Lower lobe of right lung (tissue), 2 donors: Measurements from ENCODE around the gene S1PR5. TPM values are rescaled to one million over a fixed set of nuclear protein-coding genes. Genes with fewer than 3 reads are reported as not detected.

Experiments
- ATAC-seq, 2 donors: fragments of 200-7000 bp; cut with Tn5 transposase; one replicate each; pipeline ENCODE4 v1.9.1; 2020 to 2022; ENCODE audit warnings: mild to moderate bottlenecking in 2 of 2, moderate library complexity in 2 of 2
- DNase-seq: peaks from one replicate; pipeline ENCODE4 v3.0.0-alpha.2; 2020
- H3K27ac ChIP-seq: fragments of 200-600 bp; one replicate; pipeline ENCODE4 v1.8.0; 2022
- H3K27me3 ChIP-seq: fragments of 200-600 bp; one replicate; pipeline ENCODE4 v1.8.0; 2022; ENCODE audit warnings: low read depth
- H3K36me3 ChIP-seq: fragments of 200-600 bp; one replicate; pipeline ENCODE4 v1.8.0; 2022; ENCODE audit warnings: mild to moderate bottlenecking
- H3K4me1 ChIP-seq: fragments of 200-600 bp; one replicate; pipeline ENCODE4 v1.8.0; 2022
- H3K4me3 ChIP-seq: fragments of 200-600 bp; one replicate; pipeline ENCODE4 v1.8.0; 2022; ENCODE audit warnings: mild to moderate bottlenecking
- H3K9me3 ChIP-seq: fragments of 200-600 bp; one replicate; pipeline ENCODE4 v1.8.0; 2022
- intact Hi-C: fragments of 100-400 bp; cut with DNase I; formaldehyde crosslinking; loops from one replicate; pipeline ENCODE4 v1.11.0; 2022
- total RNA-seq: library from RNA; stranded (reverse); fragmentation: NEBNext Ultra II Directional; extraction: Animal tissue kit (Norgen Biotek cat#: 25700); gene quantifications from one replicate; pipeline ENCODE4 v1.2.1, GENCODE V29; 2021
- TF ChIP-seq, protein P1 (sequence below): fragments of 200-600 bp; IDR thresholded peaks from one replicate; pipeline ENCODE4 v1.8.0; 2022; ENCODE audit warnings: antibody characterized with exemption, mild to moderate bottlenecking
- donor health status: DM: no; HTN: yes; CAD: no; lungs with severe emphysema.

Gene S1PR5
- total RNA-seq, 1 donor from 2014 or later, result 2.4 TPM

- Histone ChIP-seq H3K9me3 (no peaks in the 10 kb centered on the region), H3K27ac (no peak overlapping the region), H3K4me3 (no peak overlapping the region), H3K27me3 (peaks cover 28% of the 10 kb centered on the region), H3K4me1 (peaks cover 19% of the 10 kb centered on the region), H3K36me3 (no peaks in the 10 kb centered on the region)
- DNase-seq (no peak), ATAC-seq (no peak)
- TF ChIP-seq, protein P1, sequence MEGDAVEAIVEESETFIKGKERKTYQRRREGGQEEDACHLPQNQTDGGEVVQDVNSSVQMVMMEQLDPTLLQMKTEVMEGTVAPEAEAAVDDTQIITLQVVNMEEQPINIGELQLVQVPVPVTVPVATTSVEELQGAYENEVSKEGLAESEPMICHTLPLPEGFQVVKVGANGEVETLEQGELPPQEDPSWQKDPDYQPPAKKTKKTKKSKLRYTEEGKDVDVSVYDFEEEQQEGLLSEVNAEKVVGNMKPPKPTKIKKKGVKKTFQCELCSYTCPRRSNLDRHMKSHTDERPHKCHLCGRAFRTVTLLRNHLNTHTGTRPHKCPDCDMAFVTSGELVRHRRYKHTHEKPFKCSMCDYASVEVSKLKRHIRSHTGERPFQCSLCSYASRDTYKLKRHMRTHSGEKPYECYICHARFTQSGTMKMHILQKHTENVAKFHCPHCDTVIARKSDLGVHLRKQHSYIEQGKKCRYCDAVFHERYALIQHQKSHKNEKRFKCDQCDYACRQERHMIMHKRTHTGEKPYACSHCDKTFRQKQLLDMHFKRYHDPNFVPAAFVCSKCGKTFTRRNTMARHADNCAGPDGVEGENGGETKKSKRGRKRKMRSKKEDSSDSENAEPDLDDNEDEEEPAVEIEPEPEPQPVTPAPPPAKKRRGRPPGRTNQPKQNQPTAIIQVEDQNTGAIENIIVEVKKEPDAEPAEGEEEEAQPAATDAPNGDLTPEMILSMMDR, result no peak
- intact Hi-C loops, result no loop called here
Measured at GRCh38 chr19:10508036-10508435, 9.2 kb downstream of the S1PR5 start.

GRCh38 chr19:10505583-10506229, 11.5 kb downstream of the S1PR5 start:
- DNase-seq (peak; percentile 87), ATAC-seq (peak in 1 of 2 donors; percentile 43)
- Histone ChIP-seq H3K27me3 (peaks cover 16% of the 10 kb centered on the region), H3K4me3 (no peak overlapping the region), H3K27ac (no peak overlapping the region), H3K4me1 (peaks cover 32% of the 10 kb centered on the region), H3K36me3 (no peaks in the 10 kb centered on the region), H3K9me3 (no peaks in the 10 kb centered on the region)
- intact Hi-C loops, result no loop called here
- TF ChIP-seq, protein P1, result peak; percentile 87

- intact Hi-C loops, result no loop called here
- Histone ChIP-seq H3K4me3 (peak within 1 kb of the TSS; percentile 85), H3K36me3 (peaks cover 18% of the 10 kb centered on the region), H3K27me3 (no peaks in the 10 kb centered on the region), H3K4me1 (peaks cover 48% of the 10 kb centered on the region), H3K9me3 (no peaks in the 10 kb centered on the region), H3K27ac (peak within 1 kb of the TSS; percentile 97)
- ATAC-seq (peak; percentile 34 to 39), DNase-seq (peak; percentile 59)
- TF ChIP-seq, protein P1, result no peak
Measured at GRCh38 chr19:10503002-10503789, 14.1 kb downstream of the S1PR5 start, which contains the start of gene KEAP1. TSS of gene KEAP1 (minus strand) at chr19:10503356. CDS start at chr19:10500033, 3,323 bp downstream.

DNA sequence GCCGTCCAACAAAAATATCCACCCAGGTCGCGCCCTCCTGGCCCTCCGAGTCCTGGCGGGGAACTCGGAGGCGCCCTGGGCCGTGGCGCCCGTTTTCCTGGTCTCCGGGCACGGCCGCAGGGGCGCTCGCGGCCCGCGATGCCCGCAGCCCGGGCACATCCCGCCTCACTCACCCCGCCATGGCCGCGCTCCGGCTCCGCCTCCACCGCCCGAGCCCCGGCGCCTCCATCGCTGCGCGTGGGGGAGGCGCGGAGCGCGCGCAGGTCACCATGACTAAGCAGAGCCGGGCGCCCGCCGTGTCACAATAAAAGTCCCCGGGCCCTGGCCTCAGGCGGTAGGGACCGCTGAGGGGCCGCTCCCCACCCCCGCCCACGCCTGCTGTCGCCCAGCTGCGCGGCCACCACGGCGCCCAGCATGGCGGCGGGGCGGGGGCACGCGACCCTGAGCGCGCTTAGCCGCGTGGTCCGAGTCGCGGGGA, 14.7 kb downstream of the S1PR5 start:
- Histone ChIP-seq H3K27me3 (no peaks in the 10 kb centered on the region), H3K9me3 (no peaks in the 10 kb centered on the region), H3K4me3 (peak overlapping the region; percentile 85), H3K27ac (peak overlapping the region; percentile 97), H3K36me3 (peaks cover 21% of the 10 kb centered on the region), H3K4me1 (peaks cover 51% of the 10 kb centered on the region)
- intact Hi-C loops, result no loop called here
- ATAC-seq, result peak; percentile 96
- TF ChIP-seq, protein P1, result no peak
- DNase-seq, result peak; percentile 97

DNA sequence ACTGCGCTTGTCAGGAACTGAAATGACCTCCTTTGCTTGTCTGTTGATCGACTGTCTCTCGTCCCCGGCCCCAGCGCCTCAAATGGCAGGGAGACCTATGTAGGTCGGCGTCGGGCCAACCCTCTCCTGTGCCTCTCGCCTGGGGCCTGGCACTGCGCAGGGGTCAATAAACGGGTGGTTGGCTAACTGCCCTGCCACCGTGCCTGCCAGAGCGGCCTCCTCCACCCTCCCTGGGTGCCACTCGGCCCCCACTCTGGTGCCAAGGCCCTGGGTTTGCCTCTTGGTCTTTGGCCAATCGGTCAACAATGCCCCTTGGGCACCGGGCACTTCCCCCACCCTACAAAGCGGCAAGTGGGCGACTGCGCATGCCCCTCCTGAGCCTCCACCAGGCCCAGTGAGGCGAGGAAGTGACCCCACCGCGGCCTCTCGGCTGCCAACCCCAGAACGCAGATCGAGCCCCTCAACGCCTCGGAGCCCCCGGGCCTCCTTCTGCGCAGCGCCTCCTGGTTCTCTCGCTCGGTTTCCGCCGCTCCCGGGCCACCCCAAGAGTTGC, 15.2 kb downstream of the S1PR5 start:
- intact Hi-C loops, result no loop called here
- H3K27ac ChIP-seq, result peak overlapping the region; percentile 97
- peak overlapping the region; percentile 85 for H3K4me3 ChIP-seq
- TF ChIP-seq, protein P1, result no peak
- H3K9me3 ChIP-seq, result no peaks in the 10 kb centered on the region
- peak; percentile 92 for DNase-seq
- peak; percentile 84 to 86 for ATAC-seq
- H3K36me3 ChIP-seq, result peaks cover 26% of the 10 kb centered on the region
- no peaks in the 10 kb centered on the region for H3K27me3 ChIP-seq
- peaks cover 56% of the 10 kb centered on the region for H3K4me1 ChIP-seq
